Measurements from ENCODE around the gene CYB561D2. TPM values are rescaled to one million over a fixed set of nuclear protein-coding genes. Genes with fewer than 3 reads are reported as not detected.

CYB561D2 gene
- total and polyA plus RNA-seq, 10 of the 15 experiments (the other 5 are each of a cell fraction or from before 2014, with no cell fraction given) = 7.6 to 39.2 (median 18.8) TPM

DNA sequence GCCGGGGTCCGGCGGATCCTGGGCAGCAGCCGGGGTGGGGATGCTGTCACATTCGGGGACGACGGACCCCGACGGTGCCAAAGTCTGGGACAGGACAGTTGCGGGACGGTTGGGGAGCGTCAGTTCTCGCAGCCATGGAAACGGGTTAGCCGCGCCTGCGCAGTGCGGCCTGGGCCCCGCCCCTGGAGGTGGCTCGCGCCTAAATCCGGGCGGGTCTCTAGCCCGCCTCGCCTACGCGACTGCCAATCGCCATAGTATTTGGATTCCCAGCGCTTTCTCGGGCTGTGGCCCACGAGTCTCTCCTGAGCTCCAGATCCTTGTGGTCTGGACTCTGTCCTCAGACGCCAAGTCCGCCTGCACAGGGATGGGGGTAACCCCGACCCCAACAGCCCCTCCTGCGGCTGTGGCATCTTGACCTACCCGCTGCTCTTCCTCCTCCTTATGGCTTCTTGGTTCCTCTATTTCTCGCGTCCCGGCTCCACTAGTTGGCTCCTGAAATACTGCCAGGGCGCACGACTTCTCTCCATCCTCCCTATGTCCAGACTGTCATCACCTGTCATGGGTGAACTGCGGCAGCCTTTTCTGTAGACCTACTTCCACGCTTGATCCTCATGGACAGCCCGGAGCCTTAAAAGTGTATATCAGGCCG is 5.0 kb upstream of the CYB561D2 start, which contains the start of gene ZMYND10:
TSS of gene ZMYND10 (minus strand) at position 147 of the 649 bp plus-strand sequence. CDS start 153 bp downstream, outside the sequence.
- SMC1A ChIA-PET (ENCODE audit: uncharacterized antibody, unreplicated experiment) = no interaction called here
- peak within 1 kb of the TSS; percentile 62 for H3K4me2 ChIP-seq (ENCODE audit: control insufficient read depth, insufficient read depth)
- H3K36me3 ChIP-seq (ENCODE audit: control insufficient read depth in 2 of 2, insufficient read depth in 2 of 2, low read length in 1 of 2) = peaks cover 0 to 5% of the 10 kb centered on the region in 2 experiments; a peak in 1 of 4 replicates
- TF ChIP-seq RB1 (IDR thresholded peaks at IDR 0.05; ENCODE audit: borderline replicate concordance) (peak; percentile 15; the same call in 1 of the 2 replicates), LARP7 (IDR thresholded peaks at IDR 0.05) (peak; percentile 60; the same call in 1 of the 2 replicates), GATAD2B (conservative IDR thresholded peaks at IDR 0.05; ENCODE audit: low read depth) (0 out of 2 replicates have a peak, but pooled peaks have one; percentile 27), DPF2 (IDR thresholded peaks at IDR 0.05) (0 out of 2 replicates have a peak, but pooled peaks have one; percentile 17), POLR2AphosphoS5 (IDR thresholded peaks at IDR 0.05; ENCODE audit: low read length) (no peak), BMI1 (IDR thresholded peaks at IDR 0.05; ENCODE audit: borderline replicate concordance) (peak; percentile 58), MXI1 (IDR thresholded peaks at IDR 0.05; ENCODE audit: low read depth, low read length) (0 out of 2 replicates have a peak, but pooled peaks have one; percentile 25), FOXK2 (IDR thresholded peaks at IDR 0.05) (no peak), NRF1 (conservative IDR thresholded peaks at IDR 0.05; ENCODE audit: low read depth, low read length) (peak; percentile 58)
- TF ChIP-seq, protein P1, sequence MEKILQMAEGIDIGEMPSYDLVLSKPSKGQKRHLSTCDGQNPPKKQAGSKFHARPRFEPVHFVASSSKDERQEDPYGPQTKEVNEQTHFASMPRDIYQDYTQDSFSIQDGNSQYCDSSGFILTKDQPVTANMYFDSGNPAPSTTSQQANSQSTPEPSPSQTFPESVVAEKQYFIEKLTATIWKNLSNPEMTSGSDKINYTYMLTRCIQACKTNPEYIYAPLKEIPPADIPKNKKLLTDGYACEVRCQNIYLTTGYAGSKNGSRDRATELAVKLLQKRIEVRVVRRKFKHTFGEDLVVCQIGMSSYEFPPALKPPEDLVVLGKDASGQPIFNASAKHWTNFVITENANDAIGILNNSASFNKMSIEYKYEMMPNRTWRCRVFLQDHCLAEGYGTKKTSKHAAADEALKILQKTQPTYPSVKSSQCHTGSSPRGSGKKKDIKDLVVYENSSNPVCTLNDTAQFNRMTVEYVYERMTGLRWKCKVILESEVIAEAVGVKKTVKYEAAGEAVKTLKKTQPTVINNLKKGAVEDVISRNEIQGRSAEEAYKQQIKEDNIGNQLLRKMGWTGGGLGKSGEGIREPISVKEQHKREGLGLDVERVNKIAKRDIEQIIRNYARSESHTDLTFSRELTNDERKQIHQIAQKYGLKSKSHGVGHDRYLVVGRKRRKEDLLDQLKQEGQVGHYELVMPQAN (conservative IDR thresholded peaks at IDR 0.05) = peak; percentile 49; the same call in 1 of the 2 replicates
- in situ Hi-C loops (cut with MboI) = loop anchor here (5.0 kb wide), 1 partner anchor 202 kb away; no protein-coding TSS in a partner anchor
- H3K79me2 ChIP-seq (ENCODE audit: control insufficient read depth, insufficient read depth, low read length) = peaks cover 12% of the 10 kb centered on the region
- H4K20me1 ChIP-seq (ENCODE audit: control insufficient read depth, insufficient read depth) = no peaks in the 10 kb centered on the region
- FAIRE-seq = peak; percentile 47
- POLR2A ChIA-PET = interaction anchor here (0.8 to 1.3 kb wide), 2 partner anchors 9 to 169 kb away, joined by 3 read pairs; no protein-coding TSS in a partner anchor
- no peak within 1 kb of the TSS for H3K27ac ChIP-seq (ENCODE audit: control insufficient read depth, insufficient read depth)
- DNase-seq (ENCODE audit: low read depth, low spot score) = no peak
- H3K4me3 ChIP-seq = peak within 1 kb of the TSS; percentile 58; the same call in 1 of the 2 replicates
- H3K27me3 ChIP-seq (replicated peaks in 1 of 2; ENCODE audit: control insufficient read depth in 2 of 2, insufficient read depth in 2 of 2, low read length in 1 of 2) = no peaks in the 10 kb centered on the region
- no TSS peak for BruUV-seq (replicated peaks)
- peaks cover 20% of the 10 kb centered on the region for H3K4me1 ChIP-seq (ENCODE audit: control insufficient read depth, insufficient read depth, low read length)
- intact Hi-C loops (cut with micrococcal nuclease; ENCODE audit: unreplicated experiment) = loop anchor here (2.0 kb wide), 2 partner anchors 197 to 269 kb away; no protein-coding TSS in a partner anchor
- H3K9me3 ChIP-seq (replicated peaks; ENCODE audit: control insufficient read depth, insufficient read depth, low read length) = no peaks in the 10 kb centered on the region
- ATAC-seq = peak; percentile 40
- H3K9ac ChIP-seq (ENCODE audit: control insufficient read depth, insufficient read depth, low read length) = no peak within 1 kb of the TSS
- CTCF ChIA-PET = interaction anchor here (1.0 to 5.4 kb wide), 7 partner anchors 8 to 264 kb away, joined by 3 to 65 read pairs (median 4); no protein-coding TSS in a partner anchor
- WGBS (ENCODE audit: insufficient coverage, insufficient replicate concordance, low lambda C conversion rate, missing lambda C conversion rate) = 10% methylated on average over 43 of the region's 45 CpGs
- RAD21 ChIA-PET (ENCODE audit: unreplicated experiment) = no interaction called here
- H2AFZ ChIP-seq (ENCODE audit: control insufficient read depth, low read depth, low read length) = peak within 1 kb of the TSS; percentile 20

All from GM12878 (cell line).